Thyroid gland (tissue), 4 donors: Measurements from ENCODE around the gene ADGRD1. TPM values are rescaled to one million over a fixed set of nuclear protein-coding genes. Genes with fewer than 3 reads are reported as not detected.
"Not testable (repeated sequence)": the region's sequence is repeated elsewhere in the genome, so short reads cannot be mapped to it uniquely, and the experiment has no call there.

Source experiments
- DNase-seq, 2 donors: peaks; one replicate each; pipeline ENCODE4 v3.0.0-alpha.2; 2019
- H3K27ac ChIP-seq, 3 donors: fragments of 200-600 bp; sonication (generic); 1 replicate in 2 of 3; 2 replicates in 1 of 3; pipeline ENCODE4 v1.5.1; 2016 to 2019; ENCODE audit warnings: mild to moderate bottlenecking in 1 of 3, moderate library complexity in 1 of 3
- H3K27me3 ChIP-seq: fragments of 200-600 bp; sonication (generic); one replicate; pipeline ENCODE4 v1.5.1; 2019
- H3K36me3 ChIP-seq, 2 donors: fragments of 200-600 bp; sonication (generic); one replicate each; pipeline ENCODE4 v1.5.1; 2016 to 2019
- H3K4me1 ChIP-seq, 2 donors: fragments of 200-600 bp; sonication (generic); one replicate each; pipeline ENCODE4 v1.5.1; 2017 to 2019
- H3K4me3 ChIP-seq, 3 donors: fragments of 200-600 bp; sonication (generic); replicated peaks in 1 of 3; 1 replicate in 2 of 3; 2 replicates in 1 of 3; pipeline ENCODE4 v1.5.1; 2016; ENCODE audit warnings: mild to moderate bottlenecking in 1 of 3
- H3K9me3 ChIP-seq: fragments of 200-600 bp; sonication (generic); one replicate; pipeline ENCODE4 v1.5.1; 2017
- POLR2A ChIP-seq, 2 donors: fragments of 450-650 bp; IDR thresholded peaks; one replicate each; pipeline ENCODE4 v1.6.1; 2017; ENCODE audit warnings: antibody characterized with exemption in 2 of 2, mild to moderate bottlenecking in 2 of 2, moderate library complexity in 1 of 2
- WGBS, 2 donors: methylation state at CpG; one replicate each; pipeline ENCODE4 v1.1.5; 2017; 5-methylcytosine and 5-hydroxymethylcytosine counted together
- intact Hi-C: fragments of 100-400 bp; cut with DNase I; formaldehyde crosslinking; loops from one replicate; pipeline ENCODE4 v1.15.1; 2023
- total RNA-seq, 4 donors: library from RNA; depleted of rRNA; stranded (reverse); fragments of >200 nt; gene quantifications; one replicate each; pipeline ENCODE4 v1.2.3, GENCODE V29; 2016
- TF ChIP-seq, protein P1 (sequence below), 6 experiments: fragments of 200-600 bp in 3 of 6; fragments of 450-650 bp in 3 of 6; sonication (generic) in 3 of 6; IDR thresholded peaks; one replicate each; pipeline ENCODE4 v1.5.1; 2016 to 2019; ENCODE audit warnings: antibody characterized with exemption in 6 of 6, mild to moderate bottlenecking in 2 of 6, inconsistent platforms in 1 of 6, moderate library complexity in 1 of 6

ADGRD1 gene
- total RNA-seq, 4 donors from 2014 or later: 14.1 to 44.3 (median 24.7) TPM

DNA sequence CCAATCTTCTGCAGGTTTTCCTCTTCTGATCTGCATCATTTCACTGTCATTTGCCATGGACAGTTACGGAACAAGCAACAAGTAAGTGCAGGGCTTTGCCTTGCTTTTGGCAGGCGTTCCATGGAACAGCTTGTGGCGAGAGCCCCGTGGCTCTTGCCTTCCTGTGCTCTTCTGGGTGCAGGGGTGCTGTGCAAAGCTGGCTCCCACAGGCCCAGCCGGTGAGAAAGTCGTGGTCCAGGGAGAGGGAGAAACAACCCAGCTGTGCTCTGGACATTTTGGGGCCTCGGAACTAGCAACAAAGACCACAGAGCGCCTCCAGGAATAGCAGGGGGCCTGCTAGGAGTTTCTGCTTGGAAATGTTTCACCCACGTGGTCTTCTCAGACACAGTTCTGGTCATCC lies 164.7 kb downstream of the ADGRD1 start:
- H3K4me3 ChIP-seq: no peak overlapping the region
- 81 to 83% methylated on average over 9 of the region's 9 CpGs for WGBS, 2 donors
- no peaks in the 10 kb centered on the region for H3K27me3 ChIP-seq
- H3K36me3 ChIP-seq: no peaks in the 10 kb centered on the region
- H3K9me3 ChIP-seq: no peaks in the 10 kb centered on the region
- no peak for DNase-seq
- no peak overlapping the region for H3K27ac ChIP-seq
- TF ChIP-seq, protein P1, sequence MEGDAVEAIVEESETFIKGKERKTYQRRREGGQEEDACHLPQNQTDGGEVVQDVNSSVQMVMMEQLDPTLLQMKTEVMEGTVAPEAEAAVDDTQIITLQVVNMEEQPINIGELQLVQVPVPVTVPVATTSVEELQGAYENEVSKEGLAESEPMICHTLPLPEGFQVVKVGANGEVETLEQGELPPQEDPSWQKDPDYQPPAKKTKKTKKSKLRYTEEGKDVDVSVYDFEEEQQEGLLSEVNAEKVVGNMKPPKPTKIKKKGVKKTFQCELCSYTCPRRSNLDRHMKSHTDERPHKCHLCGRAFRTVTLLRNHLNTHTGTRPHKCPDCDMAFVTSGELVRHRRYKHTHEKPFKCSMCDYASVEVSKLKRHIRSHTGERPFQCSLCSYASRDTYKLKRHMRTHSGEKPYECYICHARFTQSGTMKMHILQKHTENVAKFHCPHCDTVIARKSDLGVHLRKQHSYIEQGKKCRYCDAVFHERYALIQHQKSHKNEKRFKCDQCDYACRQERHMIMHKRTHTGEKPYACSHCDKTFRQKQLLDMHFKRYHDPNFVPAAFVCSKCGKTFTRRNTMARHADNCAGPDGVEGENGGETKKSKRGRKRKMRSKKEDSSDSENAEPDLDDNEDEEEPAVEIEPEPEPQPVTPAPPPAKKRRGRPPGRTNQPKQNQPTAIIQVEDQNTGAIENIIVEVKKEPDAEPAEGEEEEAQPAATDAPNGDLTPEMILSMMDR (IDR thresholded peaks at IDR 0.05): no peak
- no peak for TF ChIP-seq POLR2A (IDR thresholded peaks at IDR 0.05)
- H3K4me1 ChIP-seq: peaks cover 18 to 35% of the 10 kb centered on the region in 2 donors
- intact Hi-C loops: no loop called here

DNA sequence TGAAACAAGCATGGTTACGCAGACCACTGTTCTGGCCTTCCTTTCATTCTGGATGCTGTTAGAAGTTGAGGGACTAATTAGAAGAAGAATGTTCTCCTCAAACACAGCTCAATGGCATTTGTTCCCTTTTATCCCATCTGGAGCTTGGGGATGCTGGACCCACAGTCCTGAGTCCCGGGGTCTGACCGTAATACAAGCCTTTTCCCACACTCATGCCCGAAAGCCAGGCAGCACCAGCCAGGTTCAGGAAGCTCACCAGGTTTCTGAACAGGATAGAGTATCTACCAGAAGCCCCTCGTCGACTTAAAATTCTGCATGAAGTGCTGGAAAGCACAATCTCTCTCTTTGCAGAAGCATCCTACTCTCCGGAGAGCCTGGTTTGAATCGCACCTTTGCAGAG lies 165.6 kb downstream of the ADGRD1 start:
- intact Hi-C loops, H3K36me3 ChIP-seq, DNase-seq, H3K27me3 ChIP-seq, H3K27ac ChIP-seq, H3K4me3 ChIP-seq, H3K9me3 ChIP-seq: not testable (repeated sequence)
- H3K4me1 ChIP-seq: peaks cover 8 to 25% of the 10 kb centered on the region in 2 donors
- 95 to 100% methylated on average over 5 to 8 of the region's 8 CpGs for WGBS, 2 donors

DNA sequence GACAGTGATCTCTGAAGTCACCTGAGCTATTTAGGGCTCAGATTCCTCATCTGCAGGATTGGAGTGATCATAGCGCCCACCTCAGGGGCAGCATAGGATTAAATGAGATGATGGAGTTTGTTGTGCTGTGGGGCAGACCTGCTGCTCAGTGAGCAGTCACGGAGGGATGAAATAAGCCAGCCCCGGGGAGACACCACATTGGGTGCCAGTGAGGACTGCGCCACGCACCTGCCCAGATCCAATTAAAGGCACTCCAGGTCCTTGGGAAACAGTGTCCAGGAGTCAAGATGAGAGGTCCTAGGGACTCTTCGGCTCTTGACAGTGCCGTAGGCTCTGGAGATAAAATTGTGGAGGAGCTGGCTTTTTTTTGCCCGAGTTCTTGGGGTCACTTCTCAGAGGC lies 166.2 kb downstream of the ADGRD1 start:
- TF ChIP-seq POLR2A (IDR thresholded peaks at IDR 0.05): no peak
- TF ChIP-seq, protein P1 (IDR thresholded peaks at IDR 0.05): no peak
- WGBS, 2 donors: 94 to 98% methylated on average over 8 of the region's 8 CpGs
- Histone ChIP-seq H3K4me1 (peaks cover 2 to 19% of the 10 kb centered on the region in 2 donors), H3K4me3 (no peak overlapping the region), H3K36me3 (no peaks in the 10 kb centered on the region), H3K9me3 (no peaks in the 10 kb centered on the region), H3K27me3 (no peaks in the 10 kb centered on the region), H3K27ac (no peak overlapping the region)
- intact Hi-C loops: no loop called here
- DNase-seq: no peak

DNA sequence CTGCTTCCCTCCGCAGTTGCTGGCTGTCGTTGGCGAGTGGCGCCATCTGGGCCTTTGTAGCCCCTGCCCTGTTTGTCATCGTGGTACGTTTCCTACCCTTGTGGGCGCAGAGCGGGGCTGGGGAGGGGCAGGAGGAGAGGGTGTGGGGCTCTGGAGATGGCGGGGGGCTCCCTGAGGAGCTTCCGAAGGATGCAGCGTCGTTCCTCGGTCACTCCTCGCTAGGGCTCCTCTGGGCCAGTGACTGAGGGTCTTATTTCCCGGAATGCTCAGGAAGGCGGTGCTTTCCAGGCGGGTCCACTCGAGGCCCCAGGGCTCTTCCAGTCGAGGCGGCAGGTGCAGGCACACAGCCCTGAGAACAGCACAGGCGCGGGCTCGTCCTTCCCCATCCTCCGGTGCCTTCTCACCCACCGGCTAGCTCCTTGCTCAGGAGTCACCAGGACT lies 167.1 kb downstream of the ADGRD1 start:
- Histone ChIP-seq H3K27ac (no peak overlapping the region), H3K27me3 (no peaks in the 10 kb centered on the region), H3K9me3 (no peaks in the 10 kb centered on the region), H3K4me1 (peaks cover 0 to 10% of the 10 kb centered on the region in 2 donors), H3K36me3 (no peaks in the 10 kb centered on the region), H3K4me3 (no peak overlapping the region)
- DNase-seq: no peak
- intact Hi-C loops: no loop called here
- TF ChIP-seq POLR2A (IDR thresholded peaks at IDR 0.05): no peak
- TF ChIP-seq, protein P1 (IDR thresholded peaks at IDR 0.05): no peak
- WGBS, 2 donors: 87 to 89% methylated on average over 25 of the region's 25 CpGs

DNA sequence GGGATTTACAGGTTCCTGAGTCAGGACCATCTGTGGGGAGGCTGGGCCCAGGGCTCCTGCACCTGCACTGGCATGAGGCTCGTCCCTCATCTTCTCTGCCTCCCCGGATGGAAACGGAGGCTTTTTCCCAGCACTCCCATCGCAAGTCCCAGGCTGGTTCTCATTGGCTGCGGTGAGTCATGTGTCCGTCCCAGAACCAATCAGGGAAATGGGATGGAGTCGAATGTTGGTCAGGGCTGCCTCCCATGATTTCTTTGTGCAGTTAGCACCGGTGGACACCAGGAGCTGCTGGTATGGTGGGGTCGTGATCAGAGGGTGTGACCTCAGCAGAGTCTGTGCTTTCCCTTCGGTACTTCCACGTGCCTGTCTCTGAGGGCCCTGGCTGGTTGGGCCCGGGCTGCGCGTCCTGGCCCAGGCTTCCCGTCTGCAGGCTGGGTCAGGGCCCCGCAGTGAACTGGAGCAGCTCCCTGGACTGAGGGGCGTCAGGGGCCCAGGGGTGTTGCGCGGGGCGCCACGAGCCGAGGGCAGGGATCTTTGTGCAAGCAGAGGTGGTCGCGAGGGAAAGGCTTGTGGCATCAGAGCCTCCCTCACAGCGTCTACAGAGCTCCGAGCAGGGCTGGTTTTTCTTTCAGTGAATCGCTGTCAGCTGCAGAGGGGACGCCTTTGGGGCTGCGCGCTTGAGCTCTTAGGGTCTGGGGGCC lies 168.1 kb downstream of the ADGRD1 start:
- H3K27ac ChIP-seq: no peak overlapping the region
- 93 to 95% methylated on average over 26 to 28 of the region's 30 CpGs for WGBS, 2 donors
- H3K4me1 ChIP-seq: no peaks in the 10 kb centered on the region
- no peaks in the 10 kb centered on the region for H3K9me3 ChIP-seq
- TF ChIP-seq, protein P1 (IDR thresholded peaks at IDR 0.05): no peak
- TF ChIP-seq POLR2A (IDR thresholded peaks at IDR 0.05): no peak
- no peak overlapping the region for H3K4me3 ChIP-seq
- intact Hi-C loops: no loop called here
- no peaks in the 10 kb centered on the region for H3K36me3 ChIP-seq
- no peaks in the 10 kb centered on the region for H3K27me3 ChIP-seq
- DNase-seq: no peak
